Activated CD8-positive, alpha-beta memory T cell treated with anti-CD3 and anti-CD28 coated beads, Interleukin-2, amount 10 ng/mL, durations not matched to agents 7 days and 5 days (primary cell): ENCODE results near the gene RREB1. TPM values are rescaled to one million over a fixed set of nuclear protein-coding genes. Genes with fewer than 3 reads are reported as not detected.

Experiments
- ATAC-seq: fragments of 150-1000 bp; cut with Tn5 transposase; one replicate; pipeline ENCODE4 v1.10.0; 2021; ENCODE audit warnings: moderate library complexity
- CTCF ChIA-PET: fragments of 350-600 bp; sonication (Branson Sonifier 250); formaldehyde crosslinking; loops from one replicate; lab custom pipeline; 2021; ENCODE audit warnings: antibody characterized with exemption; lab: Charles Lee
- DNase-seq: peaks from one replicate; pipeline ENCODE4 v3.0.0-alpha.2; 2020
- H3K27ac Mint-ChIP-seq: one replicate; pipeline ENCODE4 v1.8.0; 2021; ENCODE audit warnings: mild to moderate bottlenecking, mixed read lengths
- H3K27me3 Mint-ChIP-seq: one replicate; pipeline ENCODE4 v1.8.0; 2021; ENCODE audit warnings: mixed read lengths
- H3K36me3 Mint-ChIP-seq: one replicate; pipeline ENCODE4 v1.8.0; 2021; ENCODE audit warnings: mild to moderate bottlenecking, mixed read lengths
- H3K4me1 Mint-ChIP-seq: one replicate; pipeline ENCODE4 v1.8.0; 2021; ENCODE audit warnings: mixed read lengths
- H3K4me3 Mint-ChIP-seq: one replicate; pipeline ENCODE4 v1.8.0; 2021; ENCODE audit warnings: mild to moderate bottlenecking, moderate library complexity, mixed read lengths
- H3K9me3 Mint-ChIP-seq: one replicate; pipeline ENCODE4 v1.8.0; 2022; ENCODE audit warnings: low read depth, mixed read lengths
- total RNA-seq, 2 experiments: library from RNA; stranded (reverse); gene quantifications; one replicate each; pipeline ENCODE4 v1.2.3, GENCODE V29; 2021

Gene RREB1
- total RNA-seq, 2 experiments from 2014 or later, result 20.6 to 24.6 TPM

- ATAC-seq, result no peak
- Mint-ChIP-seq H3K27me3 (no peaks in the 10 kb centered on the region), H3K4me3 (no peak overlapping the region), H3K9me3 (no peaks in the 10 kb centered on the region), H3K36me3 (peaks cover 32% of the 10 kb centered on the region), H3K27ac (no peak overlapping the region), H3K4me1 (peaks cover 39% of the 10 kb centered on the region)
- CTCF ChIA-PET, result interaction anchor here (1.2 kb wide), 1 partner anchor 34 kb away, joined by 3 read pairs; no protein-coding TSS in a partner anchor
- peak; percentile 2 for DNase-seq
Observed at GRCh38 chr6:7119272-7119801, 11.6 kb downstream of the RREB1 start.

GRCh38 chr6:7121700-7122241, 14.0 kb downstream of the RREB1 start:
- DNase-seq (no peak), ATAC-seq (no peak)
- Mint-ChIP-seq H3K27me3 (no peaks in the 10 kb centered on the region), H3K9me3 (no peaks in the 10 kb centered on the region), H3K27ac (no peak overlapping the region), H3K4me3 (no peak overlapping the region), H3K4me1 (peaks cover 32% of the 10 kb centered on the region), H3K36me3 (peaks cover 34% of the 10 kb centered on the region)
- CTCF ChIA-PET, result no interaction called here

- Mint-ChIP-seq H3K4me1 (peaks cover 38% of the 10 kb centered on the region), H3K4me3 (no peak overlapping the region), H3K27ac (no peak overlapping the region), H3K36me3 (peaks cover 34% of the 10 kb centered on the region), H3K9me3 (no peaks in the 10 kb centered on the region), H3K27me3 (no peaks in the 10 kb centered on the region)
- DNase-seq (no peak), ATAC-seq (no peak)
- CTCF ChIA-PET, result no interaction called here
Observed at GRCh38 chr6:7122684-7123083, 14.9 kb downstream of the RREB1 start.

- CTCF ChIA-PET, result no interaction called here
- no peak overlapping the region for H3K4me3 Mint-ChIP-seq
- H3K4me1 Mint-ChIP-seq, result peaks cover 52% of the 10 kb centered on the region
- ATAC-seq (no peak), DNase-seq (peak; percentile 5)
- H3K9me3 Mint-ChIP-seq, result no peaks in the 10 kb centered on the region
- peaks cover 38% of the 10 kb centered on the region for H3K36me3 Mint-ChIP-seq
- H3K27ac Mint-ChIP-seq, result no peak overlapping the region
- H3K27me3 Mint-ChIP-seq, result no peaks in the 10 kb centered on the region
Observed at GRCh38 chr6:7124114-7124513, 16.4 kb downstream of the RREB1 start.

GRCh38 chr6:7124636-7125035, 16.9 kb downstream of the RREB1 start:
- no peak overlapping the region for H3K4me3 Mint-ChIP-seq
- ATAC-seq, result no peak
- peaks cover 35% of the 10 kb centered on the region for H3K36me3 Mint-ChIP-seq

GRCh38 chr6:7125290-7125689, 17.5 kb downstream of the RREB1 start:
- DNase-seq (no peak), ATAC-seq (no peak)
- H3K9me3 Mint-ChIP-seq, result no peaks in the 10 kb centered on the region
- peaks cover 59% of the 10 kb centered on the region for H3K4me1 Mint-ChIP-seq
- peaks cover 30% of the 10 kb centered on the region for H3K36me3 Mint-ChIP-seq
- H3K27ac Mint-ChIP-seq, result peak overlapping the region; percentile 13
- CTCF ChIA-PET, result no interaction called here
- no peaks in the 10 kb centered on the region for H3K27me3 Mint-ChIP-seq
- H3K4me3 Mint-ChIP-seq, result no peak overlapping the region

More at GRCh38 chr6:7124636-7125035, 16.9 kb downstream of the RREB1 start:
- CTCF ChIA-PET, result no interaction called here
- Mint-ChIP-seq H3K27ac (no peak overlapping the region), H3K4me1 (peaks cover 53% of the 10 kb centered on the region), H3K27me3 (no peaks in the 10 kb centered on the region), H3K9me3 (no peaks in the 10 kb centered on the region)
- peak; percentile 33 for DNase-seq

- H3K27ac Mint-ChIP-seq, result no peak overlapping the region
- DNase-seq (no peak), ATAC-seq (no peak)
- no peaks in the 10 kb centered on the region for H3K27me3 Mint-ChIP-seq
- CTCF ChIA-PET, result no interaction called here
- H3K9me3 Mint-ChIP-seq, result no peaks in the 10 kb centered on the region
- H3K4me1 Mint-ChIP-seq, result peaks cover 67% of the 10 kb centered on the region
- H3K4me3 Mint-ChIP-seq, result no peak overlapping the region
- H3K36me3 Mint-ChIP-seq, result peaks cover 23% of the 10 kb centered on the region
Observed at GRCh38 chr6:7126754-7127153, 19.0 kb downstream of the RREB1 start.

GRCh38 chr6:7127680-7128079, 19.9 kb downstream of the RREB1 start:
- Mint-ChIP-seq H3K36me3 (peaks cover 18% of the 10 kb centered on the region), H3K27me3 (no peaks in the 10 kb centered on the region), H3K4me3 (no peak overlapping the region), H3K4me1 (peaks cover 68% of the 10 kb centered on the region), H3K27ac (peak overlapping the region; percentile 71), H3K9me3 (no peaks in the 10 kb centered on the region)
- no peak for DNase-seq
- CTCF ChIA-PET, result no interaction called here
- ATAC-seq, result no peak

GRCh38 chr6:7129360-7129759, 21.6 kb downstream of the RREB1 start:
- DNase-seq (no peak), ATAC-seq (no peak)
- Mint-ChIP-seq H3K4me1 (peaks cover 72% of the 10 kb centered on the region), H3K4me3 (no peak overlapping the region), H3K9me3 (no peaks in the 10 kb centered on the region), H3K36me3 (peaks cover 15% of the 10 kb centered on the region), H3K27me3 (no peaks in the 10 kb centered on the region), H3K27ac (peak overlapping the region; percentile 13)
- CTCF ChIA-PET, result interaction anchor here (1.0 to 1.9 kb wide), 3 partner anchors 10 to 42 kb away, joined by 3 to 6 read pairs (median 3); no protein-coding TSS in a partner anchor

- Mint-ChIP-seq H3K4me3 (no peak overlapping the region), H3K36me3 (peaks cover 15% of the 10 kb centered on the region), H3K9me3 (no peaks in the 10 kb centered on the region), H3K4me1 (peaks cover 70% of the 10 kb centered on the region), H3K27ac (peak overlapping the region; percentile 44), H3K27me3 (no peaks in the 10 kb centered on the region)
- peak; percentile 75 for ATAC-seq
- CTCF ChIA-PET, result interaction anchor here (1.0 to 1.9 kb wide), 3 partner anchors 9 to 43 kb away, joined by 3 to 6 read pairs (median 3); no protein-coding TSS in a partner anchor
- peak; percentile 62 for DNase-seq
Observed at GRCh38 chr6:7129784-7130569, 22.2 kb downstream of the RREB1 start.

GRCh38 chr6:7131390-7131789, 23.6 kb downstream of the RREB1 start:
- H3K27me3 Mint-ChIP-seq, result no peaks in the 10 kb centered on the region
- ATAC-seq, result no peak
- CTCF ChIA-PET, result interaction anchor here (0.9 to 1.2 kb wide), 2 partner anchors 14 to 20 kb away, joined by 3 read pairs; no protein-coding TSS in a partner anchor
- no peaks in the 10 kb centered on the region for H3K9me3 Mint-ChIP-seq
- DNase-seq, result no peak
- no peak overlapping the region for H3K27ac Mint-ChIP-seq
- H3K4me1 Mint-ChIP-seq, result peaks cover 77% of the 10 kb centered on the region
- peaks cover 11% of the 10 kb centered on the region for H3K36me3 Mint-ChIP-seq
- no peak overlapping the region for H3K4me3 Mint-ChIP-seq

- CTCF ChIA-PET, result interaction anchor here (0.9 to 1.2 kb wide), 2 partner anchors 12 to 21 kb away, joined by 3 read pairs; no protein-coding TSS in a partner anchor
- peaks cover 11% of the 10 kb centered on the region for H3K36me3 Mint-ChIP-seq
- ATAC-seq (no peak), DNase-seq (no peak)
- H3K9me3 Mint-ChIP-seq, result no peaks in the 10 kb centered on the region
- H3K27ac Mint-ChIP-seq, result no peak overlapping the region
- H3K27me3 Mint-ChIP-seq, result no peaks in the 10 kb centered on the region
- no peak overlapping the region for H3K4me3 Mint-ChIP-seq
- H3K4me1 Mint-ChIP-seq, result peaks cover 79% of the 10 kb centered on the region
Observed at GRCh38 chr6:7132398-7133035, 24.8 kb downstream of the RREB1 start.
